SK-N-SH (cell line): ENCODE measurements around the gene RAB40A.

Source experiments
- CTCF ChIP-seq: fragments of 200-600 bp; sonication (generic); IDR thresholded peaks from 2 replicates; pipeline ENCODE4 v1.6.1; 2017; ENCODE audit warnings: antibody characterized with exemption, mild to moderate bottlenecking, moderate library complexity
- POLR2AphosphoS5 ChIP-seq: IDR thresholded peaks from 2 replicates; pipeline ENCODE4 v1.6.1; 2012; ENCODE audit warnings: low read depth, low read length
- SIN3A ChIP-seq: IDR thresholded peaks from 2 replicates; pipeline ENCODE4 v1.6.1; 2012; ENCODE audit warnings: low read depth, mild to moderate bottlenecking, low read length, moderate library complexity, borderline replicate concordance

GRCh38 chrX:103488332-103488731, 31.0 kb downstream of the RAB40A start:
- TF ChIP-seq CTCF (peak; percentile 57), POLR2AphosphoS5 (no peak), SIN3A (no peak)
